Measurements from ENCODE around the gene ABHD2. TPM values are rescaled to one million over a fixed set of nuclear protein-coding genes. Genes with fewer than 3 reads are reported as not detected.
A peak's percentile ranks its signal among the peaks of the same experiment; 100 is the strongest.

ABHD2 gene
- polyA plus RNA-seq, 4 donors = 6.7 to 33.6 (median 18.8) TPM

DNA sequence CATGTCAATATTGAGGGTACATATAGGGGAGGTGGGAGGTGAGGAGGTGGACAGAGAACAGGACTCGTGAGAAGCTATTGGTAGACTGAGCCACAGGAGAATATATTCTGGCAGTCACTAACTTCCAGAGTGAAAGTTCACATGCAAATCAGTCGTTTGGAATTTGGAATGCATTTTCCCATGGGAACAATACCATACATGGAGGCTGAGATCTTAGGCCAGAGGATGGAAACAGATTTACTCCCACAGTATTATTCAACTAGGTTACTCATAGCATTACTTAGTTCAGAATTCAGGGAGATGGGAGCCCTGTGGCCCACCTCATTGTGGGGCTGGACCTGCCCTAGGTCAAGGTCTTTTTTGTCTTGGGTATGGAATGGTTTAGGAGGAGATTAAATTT, 36.4 kb upstream of the ABHD2 start:
- Histone ChIP-seq H3K27me3 (ENCODE audit: control insufficient read depth in 3 of 3, insufficient read depth in 3 of 3, low read length in 3 of 3) (no peaks in the 10 kb centered on the region), H3K9me3 (ENCODE audit: control insufficient read depth in 2 of 2, insufficient read depth in 1 of 2, low read depth in 1 of 2, low read length in 1 of 2) (no peaks in the 10 kb centered on the region), H3K4me3 (ENCODE audit: low read depth in 1 of 3, low read length in 3 of 3) (no peak overlapping the region), H3K27ac (ENCODE audit: low read depth in 1 of 3, low read length in 2 of 3) (no peak overlapping the region), H3K36me3 (ENCODE audit: control insufficient read depth in 3 of 3, insufficient read depth in 2 of 3, low read depth in 1 of 3, low read length in 3 of 3) (no peaks in the 10 kb centered on the region), H3K4me1 (ENCODE audit: control insufficient read depth in 3 of 3, insufficient read depth in 2 of 3, low read depth in 1 of 3, low read length in 2 of 3) (no peaks in the 10 kb centered on the region)
- DNase-seq (no peak), FAIRE-seq (no peak)
- 51 to 54% (median 53%) methylated on average over 2 of the region's 2 CpGs for WGBS, 3 donors

DNA sequence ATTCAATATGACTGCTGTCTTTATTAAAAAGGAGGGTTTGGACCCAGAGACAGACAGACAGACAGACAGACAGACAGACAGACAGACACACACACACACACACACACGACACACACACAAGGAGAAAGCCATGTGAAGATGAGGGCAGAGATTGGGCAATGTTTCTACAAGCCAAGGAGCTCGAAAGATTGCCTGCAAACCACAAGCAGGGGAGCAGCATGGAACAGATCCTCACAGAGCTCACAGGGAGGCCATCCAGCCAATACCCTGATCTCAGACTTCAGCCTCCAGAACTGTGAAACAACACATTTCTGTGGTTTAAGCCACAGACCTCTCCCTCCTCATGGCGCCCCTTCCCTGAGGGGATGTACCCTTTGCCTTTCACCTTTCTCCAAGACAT, 35.8 kb upstream of the ABHD2 start:
- no peak for DNase-seq
- 64 to 81% (median 79%) methylated on average over 3 of the region's 3 CpGs for WGBS, 3 donors
- no peaks in the 10 kb centered on the region for H3K36me3 ChIP-seq (ENCODE audit: control insufficient read depth in 3 of 3, insufficient read depth in 2 of 3, low read depth in 1 of 3, low read length in 3 of 3)
- H3K27ac ChIP-seq (ENCODE audit: low read depth in 1 of 3, low read length in 2 of 3) = no peak overlapping the region
- H3K9me3 ChIP-seq (ENCODE audit: control insufficient read depth in 2 of 2, insufficient read depth in 1 of 2, low read depth in 1 of 2, low read length in 1 of 2) = no peaks in the 10 kb centered on the region
- no peak overlapping the region for H3K4me3 ChIP-seq (ENCODE audit: low read depth in 1 of 3, low read length in 3 of 3)
- H3K4me1 ChIP-seq (ENCODE audit: control insufficient read depth in 3 of 3, insufficient read depth in 2 of 3, low read depth in 1 of 3, low read length in 2 of 3) = no peaks in the 10 kb centered on the region
- no peak for FAIRE-seq
- H3K27me3 ChIP-seq (ENCODE audit: control insufficient read depth in 3 of 3, insufficient read depth in 3 of 3, low read length in 3 of 3) = no peaks in the 10 kb centered on the region

- WGBS, 3 donors = 95 to 96% (median 95%) methylated on average over 6 of the region's 6 CpGs
- no peak for FAIRE-seq
- no peak overlapping the region for H3K27ac ChIP-seq (ENCODE audit: low read depth in 1 of 3, low read length in 2 of 3)
Observed at GRCh38 chr15:89054873-89055272, 33.4 kb upstream of the ABHD2 start.

DNA sequence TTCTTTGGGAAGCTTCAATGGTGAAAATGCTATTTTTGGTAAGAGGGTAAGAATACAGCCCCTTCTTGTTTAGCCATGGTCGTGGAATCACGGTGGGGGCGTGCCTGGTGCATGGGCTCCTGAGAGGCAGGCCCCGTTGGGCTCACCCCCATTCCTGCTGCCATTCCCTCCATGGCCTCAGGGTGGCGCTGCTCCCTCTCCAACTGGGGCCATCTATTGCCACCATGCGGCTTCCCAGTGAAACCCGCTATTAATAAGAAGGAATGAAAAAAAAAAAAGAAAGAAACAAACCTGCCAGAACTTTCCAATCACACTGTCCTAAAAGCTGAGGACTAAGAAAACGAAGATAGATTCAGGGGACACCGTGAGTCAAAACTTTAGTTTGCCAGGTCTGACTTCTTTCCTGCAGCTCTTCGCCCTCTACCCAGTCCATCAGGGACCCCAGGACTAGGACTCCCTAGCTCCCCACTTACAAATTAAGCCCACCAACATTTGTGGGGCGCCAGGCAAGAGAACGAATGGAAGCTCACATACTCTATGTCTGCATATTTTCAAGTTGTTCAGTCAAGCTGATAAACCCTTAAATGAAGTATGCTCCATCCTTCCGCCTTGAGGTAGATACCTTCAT, 30.6 kb upstream of the ABHD2 start:
- FAIRE-seq = no peak
- H3K27ac ChIP-seq (ENCODE audit: low read depth in 1 of 3, low read length in 2 of 3) = no peak overlapping the region

More at GRCh38 chr15:89054873-89055272, 33.4 kb upstream of the ABHD2 start:
- H3K4me1 ChIP-seq (ENCODE audit: control insufficient read depth in 3 of 3, insufficient read depth in 2 of 3, low read depth in 1 of 3, low read length in 2 of 3) = peaks cover 0 to 2% (median 0%) of the 10 kb centered on the region in 3 donors
- H3K4me3 ChIP-seq (ENCODE audit: low read depth in 1 of 3, low read length in 3 of 3) = no peak overlapping the region
- H3K27me3 ChIP-seq (ENCODE audit: control insufficient read depth in 3 of 3, insufficient read depth in 3 of 3, low read length in 3 of 3) = no peaks in the 10 kb centered on the region
- DNase-seq = no peak
- no peaks in the 10 kb centered on the region for H3K36me3 ChIP-seq (ENCODE audit: control insufficient read depth in 3 of 3, insufficient read depth in 2 of 3, low read depth in 1 of 3, low read length in 3 of 3)
- H3K9me3 ChIP-seq (ENCODE audit: control insufficient read depth in 2 of 2, insufficient read depth in 1 of 2, low read depth in 1 of 2, low read length in 1 of 2) = no peaks in the 10 kb centered on the region

DNA sequence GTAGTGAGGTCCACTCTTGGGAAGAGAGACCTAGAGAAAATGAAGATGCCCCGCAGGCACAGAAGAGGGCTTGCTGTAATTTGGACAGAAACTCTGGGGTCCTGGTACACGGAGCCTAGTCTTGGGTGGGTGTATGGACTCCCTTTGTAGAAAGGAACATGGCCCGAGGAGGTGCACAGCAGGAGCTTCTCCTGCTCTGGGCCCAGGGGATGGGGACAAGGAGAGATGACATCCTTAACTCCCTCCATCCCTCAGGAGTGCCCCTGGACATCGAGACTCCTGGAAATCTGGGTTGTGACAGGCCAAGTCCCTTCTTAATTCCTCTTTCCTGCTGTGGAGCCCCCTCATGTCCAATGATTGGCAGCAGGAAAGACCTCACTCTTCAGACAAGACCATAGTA, 29.9 kb upstream of the ABHD2 start:
- H3K4me1 ChIP-seq (ENCODE audit: control insufficient read depth in 3 of 3, insufficient read depth in 2 of 3, low read depth in 1 of 3, low read length in 2 of 3) = peaks cover 0 to 2% (median 0%) of the 10 kb centered on the region in 3 donors
- no peaks in the 10 kb centered on the region for H3K9me3 ChIP-seq (ENCODE audit: control insufficient read depth in 2 of 2, insufficient read depth in 1 of 2, low read depth in 1 of 2, low read length in 1 of 2)
- H3K27me3 ChIP-seq (ENCODE audit: control insufficient read depth in 3 of 3, insufficient read depth in 3 of 3, low read length in 3 of 3) = no peaks in the 10 kb centered on the region
- H3K36me3 ChIP-seq (ENCODE audit: control insufficient read depth in 3 of 3, insufficient read depth in 2 of 3, low read depth in 1 of 3, low read length in 3 of 3) = no peaks in the 10 kb centered on the region
- DNase-seq (no peak), FAIRE-seq (no peak)
- H3K27ac ChIP-seq (ENCODE audit: low read depth in 1 of 3, low read length in 2 of 3) = no peak overlapping the region
- H3K4me3 ChIP-seq (ENCODE audit: low read depth in 1 of 3, low read length in 3 of 3) = no peak overlapping the region
- 79 to 93% (median 84%) methylated on average over 4 of the region's 4 CpGs for WGBS, 3 donors

More for the DNA sequence above, 30.6 kb upstream of the ABHD2 start:
- Histone ChIP-seq H3K36me3 (ENCODE audit: control insufficient read depth in 3 of 3, insufficient read depth in 2 of 3, low read depth in 1 of 3, low read length in 3 of 3) (no peaks in the 10 kb centered on the region), H3K4me1 (ENCODE audit: control insufficient read depth in 3 of 3, insufficient read depth in 2 of 3, low read depth in 1 of 3, low read length in 2 of 3) (peaks cover 0 to 2% (median 0%) of the 10 kb centered on the region in 3 donors), H3K4me3 (ENCODE audit: low read depth in 1 of 3, low read length in 3 of 3) (no peak overlapping the region), H3K9me3 (ENCODE audit: control insufficient read depth in 2 of 2, insufficient read depth in 1 of 2, low read depth in 1 of 2, low read length in 1 of 2) (no peaks in the 10 kb centered on the region), H3K27me3 (ENCODE audit: control insufficient read depth in 3 of 3, insufficient read depth in 3 of 3, low read length in 3 of 3) (no peaks in the 10 kb centered on the region)
- peak; percentile 75 to 87 for DNase-seq
- WGBS, 3 donors = 24 to 27% (median 27%) methylated on average over 13 of the region's 13 CpGs

- H3K4me1 ChIP-seq (ENCODE audit: control insufficient read depth in 3 of 3, insufficient read depth in 2 of 3, low read depth in 1 of 3, low read length in 2 of 3) = peaks cover 0 to 2% (median 0%) of the 10 kb centered on the region in 3 donors
- no peaks in the 10 kb centered on the region for H3K36me3 ChIP-seq (ENCODE audit: control insufficient read depth in 3 of 3, insufficient read depth in 2 of 3, low read depth in 1 of 3, low read length in 3 of 3)
- H3K27me3 ChIP-seq (ENCODE audit: control insufficient read depth in 3 of 3, insufficient read depth in 3 of 3, low read length in 3 of 3) = no peaks in the 10 kb centered on the region
- 62 to 76% (median 72%) methylated on average over 5 of the region's 5 CpGs for WGBS, 3 donors
- H3K27ac ChIP-seq (ENCODE audit: low read depth in 1 of 3, low read length in 2 of 3) = no peak overlapping the region
- no peaks in the 10 kb centered on the region for H3K9me3 ChIP-seq (ENCODE audit: control insufficient read depth in 2 of 2, insufficient read depth in 1 of 2, low read depth in 1 of 2, low read length in 1 of 2)
- FAIRE-seq = no peak
- no peak for DNase-seq
- H3K4me3 ChIP-seq (ENCODE audit: low read depth in 1 of 3, low read length in 3 of 3) = no peak overlapping the region
Observed at GRCh38 chr15:89058876-89059405, 29.3 kb upstream of the ABHD2 start.

GRCh38 chr15:89066280-89066679, 22.0 kb upstream of the ABHD2 start:
- Histone ChIP-seq H3K27me3 (ENCODE audit: control insufficient read depth in 3 of 3, insufficient read depth in 3 of 3, low read length in 3 of 3) (no peaks in the 10 kb centered on the region), H3K4me1 (ENCODE audit: control insufficient read depth in 3 of 3, insufficient read depth in 2 of 3, low read depth in 1 of 3, low read length in 2 of 3) (no peaks in the 10 kb centered on the region), H3K9me3 (ENCODE audit: control insufficient read depth in 2 of 2, insufficient read depth in 1 of 2, low read depth in 1 of 2, low read length in 1 of 2) (peaks cover 0 to 27% of the 10 kb centered on the region in 2 donors), H3K4me3 (ENCODE audit: low read depth in 1 of 3, low read length in 3 of 3) (no peak overlapping the region), H3K27ac (ENCODE audit: low read depth in 1 of 3, low read length in 2 of 3) (no peak overlapping the region), H3K36me3 (ENCODE audit: control insufficient read depth in 3 of 3, insufficient read depth in 2 of 3, low read depth in 1 of 3, low read length in 3 of 3) (no peaks in the 10 kb centered on the region)
- DNase-seq (no peak), FAIRE-seq (no peak)
- WGBS, 3 donors = 88 to 97% (median 95%) methylated on average over 1 of the region's 1 CpG

GRCh38 chr15:89067751-89068150, 20.5 kb upstream of the ABHD2 start:
- H3K36me3 ChIP-seq (ENCODE audit: control insufficient read depth in 3 of 3, insufficient read depth in 2 of 3, low read depth in 1 of 3, low read length in 3 of 3) = no peaks in the 10 kb centered on the region
- DNase-seq (no peak), FAIRE-seq (no peak)
- no peaks in the 10 kb centered on the region for H3K27me3 ChIP-seq (ENCODE audit: control insufficient read depth in 3 of 3, insufficient read depth in 3 of 3, low read length in 3 of 3)
- no peaks in the 10 kb centered on the region for H3K4me1 ChIP-seq (ENCODE audit: control insufficient read depth in 3 of 3, insufficient read depth in 2 of 3, low read depth in 1 of 3, low read length in 2 of 3)
- no peak overlapping the region for H3K4me3 ChIP-seq (ENCODE audit: low read depth in 1 of 3, low read length in 3 of 3)
- no peak overlapping the region for H3K27ac ChIP-seq (ENCODE audit: low read depth in 1 of 3, low read length in 2 of 3)
- peaks cover 0 to 27% of the 10 kb centered on the region in 2 donors for H3K9me3 ChIP-seq (ENCODE audit: control insufficient read depth in 2 of 2, insufficient read depth in 1 of 2, low read depth in 1 of 2, low read length in 1 of 2)
- WGBS, 3 donors = 44 to 70% (median 45%) methylated on average over 1 of the region's 1 CpG

Measured in small intestine (tissue), 7 donors.